ENCODE data around the gene MND1.

Gene MND1

DNA sequence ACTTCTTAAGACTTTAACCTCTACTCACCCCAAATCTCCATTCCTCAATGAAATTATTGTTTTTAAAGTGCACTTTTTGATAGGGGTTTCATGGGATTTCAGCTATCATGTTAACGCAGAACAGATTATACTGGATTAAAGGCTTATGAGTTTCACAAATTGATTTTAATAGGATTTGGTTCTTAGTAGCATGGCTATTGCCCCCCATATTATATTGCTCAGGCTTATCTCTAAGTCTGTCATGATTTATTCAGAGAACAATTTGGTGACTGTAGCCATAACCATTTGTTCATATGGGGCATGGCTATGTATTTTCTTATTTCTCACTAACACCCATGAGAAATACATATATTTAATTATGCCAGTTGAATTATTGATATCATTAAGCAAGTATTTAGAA is 57.0 kb downstream of the MND1 start:
- Histone ChIP-seq H3K14ac (ENCODE audit: low read length) (no peak overlapping the region), H4K8ac (ENCODE audit: low read depth, low read length) (no peak overlapping the region), H2BK12ac (ENCODE audit: low read length) (no peak overlapping the region), H4K91ac (ENCODE audit: low read depth, low read length, poor library complexity) (no peak overlapping the region), H2AK5ac (ENCODE audit: low read depth, low read length) (no peak overlapping the region), H2BK15ac (ENCODE audit: low read length) (no peak overlapping the region), H3K23ac (ENCODE audit: low read depth, low read length, poor library complexity) (no peak overlapping the region), H3K4me3 (ENCODE audit: low read length in 2 of 2) (no peak overlapping the region), H3K4ac (ENCODE audit: low read length) (no peak overlapping the region), H2AFZ (ENCODE audit: low read length) (no peak overlapping the region), H3K36me3 (replicated peaks in 1 of 2; ENCODE audit: control insufficient read depth in 2 of 2, insufficient read depth in 2 of 2, low read length in 2 of 2) (peaks cover 0 to 88% of the 10 kb centered on the region in 2 donors), H3K9me3 (replicated peaks in 1 of 2; ENCODE audit: control insufficient read depth in 2 of 2, insufficient read depth in 1 of 2, low read depth in 1 of 2, low read length in 2 of 2) (peaks cover 0 to 26% of the 10 kb centered on the region in 2 donors), H3K27ac (replicated peaks; ENCODE audit: low read length) (no peak overlapping the region), H3K27me3 (ENCODE audit: control insufficient read depth in 3 of 3, insufficient read depth in 3 of 3, low read depth in 1 of 3, low read length in 3 of 3) (no peaks in the 10 kb centered on the region), H3K9ac (ENCODE audit: low read depth, low read length, poor library complexity) (no peak overlapping the region), H3K18ac (ENCODE audit: low read length) (no peak overlapping the region), H2BK5ac (ENCODE audit: low read length) (no peak overlapping the region), H2BK120ac (ENCODE audit: low read depth, low read length) (no peak overlapping the region), H3K4me2 (ENCODE audit: insufficient read depth, low read length, poor library complexity, severe bottlenecking) (no peak overlapping the region), H3K4me1 (ENCODE audit: control insufficient read depth in 2 of 2, insufficient read depth in 1 of 2, low read depth in 1 of 2, low read length in 2 of 2) (no peaks in the 10 kb centered on the region), H3K79me1 (ENCODE audit: low read depth, low read length) (no peaks in the 10 kb centered on the region)
- WGBS, 2 donors (ENCODE audit: extremely low coverage in 2 of 2, insufficient read length in 2 of 2, insufficient replicate concordance in 1 of 2) = no CpG with 5 or more reads among the region's 1 CpG
- DNase-seq (ENCODE audit: low spot score) = no peak

DNA sequence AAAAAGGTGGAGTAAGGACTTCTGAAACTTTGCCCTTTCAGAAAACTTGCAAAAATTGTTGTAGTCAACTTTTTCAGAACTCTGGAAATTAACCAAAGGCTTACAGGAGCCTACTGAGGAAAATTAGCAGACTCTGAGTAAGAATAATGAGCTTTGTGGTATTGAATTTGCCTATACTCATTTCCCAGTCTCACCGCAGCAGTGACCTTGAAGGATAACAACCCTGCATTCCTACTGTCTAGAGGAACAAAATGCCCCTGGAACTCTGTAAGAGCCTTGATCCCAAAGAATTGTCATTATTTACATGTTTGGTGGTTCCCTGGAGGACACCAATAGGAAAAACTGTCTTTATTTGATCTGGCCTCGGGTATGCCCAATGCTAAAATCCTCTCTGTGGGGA is 57.9 kb downstream of the MND1 start:
- H3K79me1 ChIP-seq (ENCODE audit: low read depth, low read length) = no peaks in the 10 kb centered on the region
- H2BK120ac ChIP-seq (ENCODE audit: low read depth, low read length) = no peak overlapping the region
- H3K23ac ChIP-seq (ENCODE audit: low read depth, low read length, poor library complexity) = no peak overlapping the region
- H3K4me1 ChIP-seq (ENCODE audit: control insufficient read depth in 2 of 2, insufficient read depth in 1 of 2, low read depth in 1 of 2, low read length in 2 of 2) = no peaks in the 10 kb centered on the region
- no CpG with 5 or more reads among the region's 2 CpGs for WGBS, 2 donors (ENCODE audit: extremely low coverage in 2 of 2, insufficient read length in 2 of 2, insufficient replicate concordance in 1 of 2)
- H2AFZ ChIP-seq (ENCODE audit: low read length) = no peak overlapping the region
- no peak overlapping the region for H2BK12ac ChIP-seq (ENCODE audit: low read length)
- H3K14ac ChIP-seq (ENCODE audit: low read length) = no peak overlapping the region
- peaks cover 2 to 85% of the 10 kb centered on the region in 2 donors for H3K36me3 ChIP-seq (replicated peaks in 1 of 2; ENCODE audit: control insufficient read depth in 2 of 2, insufficient read depth in 2 of 2, low read length in 2 of 2)
- H4K8ac ChIP-seq (ENCODE audit: low read depth, low read length) = no peak overlapping the region
- no peak overlapping the region for H3K27ac ChIP-seq (replicated peaks; ENCODE audit: low read length)
- H3K4me3 ChIP-seq (ENCODE audit: low read length in 2 of 2) = no peak overlapping the region
- no peak overlapping the region for H2AK5ac ChIP-seq (ENCODE audit: low read depth, low read length)
- H3K4ac ChIP-seq (ENCODE audit: low read length) = no peak overlapping the region
- no peak overlapping the region for H2BK15ac ChIP-seq (ENCODE audit: low read length)
- no peak overlapping the region for H3K18ac ChIP-seq (ENCODE audit: low read length)
- H2BK5ac ChIP-seq (ENCODE audit: low read length) = no peak overlapping the region
- H4K91ac ChIP-seq (ENCODE audit: low read depth, low read length, poor library complexity) = no peak overlapping the region
- H3K4me2 ChIP-seq (ENCODE audit: insufficient read depth, low read length, poor library complexity, severe bottlenecking) = no peak overlapping the region
- no peak overlapping the region for H3K9ac ChIP-seq (ENCODE audit: low read depth, low read length, poor library complexity)
- H3K27me3 ChIP-seq (ENCODE audit: control insufficient read depth in 3 of 3, insufficient read depth in 3 of 3, low read depth in 1 of 3, low read length in 3 of 3) = no peaks in the 10 kb centered on the region
- peaks cover 1 to 31% of the 10 kb centered on the region in 2 donors for H3K9me3 ChIP-seq (replicated peaks in 1 of 2; ENCODE audit: control insufficient read depth in 2 of 2, insufficient read depth in 1 of 2, low read depth in 1 of 2, low read length in 2 of 2)
- no peak for DNase-seq (ENCODE audit: low spot score)

DNA sequence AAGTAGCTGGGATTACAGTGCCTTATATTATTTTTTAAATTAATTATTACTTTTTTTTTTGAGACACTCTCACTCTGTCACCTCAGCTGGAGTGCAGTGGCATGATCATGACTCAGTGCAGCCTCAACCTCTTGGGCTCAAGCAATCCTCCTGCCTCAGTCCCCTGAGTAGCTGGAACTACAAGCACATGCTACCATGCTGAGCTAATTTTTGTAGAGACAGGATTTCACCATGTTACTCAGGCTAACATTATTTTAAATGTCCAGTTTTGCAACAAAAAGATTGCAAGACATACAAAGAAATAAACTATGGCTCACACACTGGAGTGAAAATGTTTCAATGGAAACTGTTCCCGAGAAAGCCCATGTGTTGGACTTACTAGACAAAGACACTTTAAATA is 59.2 kb downstream of the MND1 start:
- no peak overlapping the region for H3K14ac ChIP-seq (ENCODE audit: low read length)
- H2BK5ac ChIP-seq (ENCODE audit: low read length) = no peak overlapping the region
- H2BK12ac ChIP-seq (ENCODE audit: low read length) = no peak overlapping the region
- H3K18ac ChIP-seq (ENCODE audit: low read length) = no peak overlapping the region
- H3K36me3 ChIP-seq (replicated peaks in 1 of 2; ENCODE audit: control insufficient read depth in 2 of 2, insufficient read depth in 2 of 2, low read length in 2 of 2) = peaks cover 2 to 84% of the 10 kb centered on the region in 2 donors
- H3K4me2 ChIP-seq (ENCODE audit: insufficient read depth, low read length, poor library complexity, severe bottlenecking) = no peak overlapping the region
- no peak overlapping the region for H3K9ac ChIP-seq (ENCODE audit: low read depth, low read length, poor library complexity)
- no peaks in the 10 kb centered on the region for H3K27me3 ChIP-seq (ENCODE audit: control insufficient read depth in 3 of 3, insufficient read depth in 3 of 3, low read depth in 1 of 3, low read length in 3 of 3)
- DNase-seq (ENCODE audit: low spot score) = no peak
- H2AFZ ChIP-seq (ENCODE audit: low read length) = no peak overlapping the region
- H4K8ac ChIP-seq (ENCODE audit: low read depth, low read length) = no peak overlapping the region
- H2BK120ac ChIP-seq (ENCODE audit: low read depth, low read length) = no peak overlapping the region
- H4K91ac ChIP-seq (ENCODE audit: low read depth, low read length, poor library complexity) = no peak overlapping the region
- H2AK5ac ChIP-seq (ENCODE audit: low read depth, low read length) = no peak overlapping the region
- no peak overlapping the region for H3K4ac ChIP-seq (ENCODE audit: low read length)
- WGBS, 2 donors (ENCODE audit: extremely low coverage in 2 of 2, insufficient read length in 2 of 2, insufficient replicate concordance in 1 of 2) = no CpG with 5 or more reads among the region's 1 CpG
- no peak overlapping the region for H2BK15ac ChIP-seq (ENCODE audit: low read length)
- H3K27ac ChIP-seq (replicated peaks; ENCODE audit: low read length) = no peak overlapping the region
- no peaks in the 10 kb centered on the region for H3K79me1 ChIP-seq (ENCODE audit: low read depth, low read length)
- no peaks in the 10 kb centered on the region for H3K4me1 ChIP-seq (ENCODE audit: control insufficient read depth in 2 of 2, insufficient read depth in 1 of 2, low read depth in 1 of 2, low read length in 2 of 2)
- no peak overlapping the region for H3K4me3 ChIP-seq (ENCODE audit: low read length in 2 of 2)
- peaks cover 1 to 31% of the 10 kb centered on the region in 2 donors for H3K9me3 ChIP-seq (replicated peaks in 1 of 2; ENCODE audit: control insufficient read depth in 2 of 2, insufficient read depth in 1 of 2, low read depth in 1 of 2, low read length in 2 of 2)
- no peak overlapping the region for H3K23ac ChIP-seq (ENCODE audit: low read depth, low read length, poor library complexity)

DNA sequence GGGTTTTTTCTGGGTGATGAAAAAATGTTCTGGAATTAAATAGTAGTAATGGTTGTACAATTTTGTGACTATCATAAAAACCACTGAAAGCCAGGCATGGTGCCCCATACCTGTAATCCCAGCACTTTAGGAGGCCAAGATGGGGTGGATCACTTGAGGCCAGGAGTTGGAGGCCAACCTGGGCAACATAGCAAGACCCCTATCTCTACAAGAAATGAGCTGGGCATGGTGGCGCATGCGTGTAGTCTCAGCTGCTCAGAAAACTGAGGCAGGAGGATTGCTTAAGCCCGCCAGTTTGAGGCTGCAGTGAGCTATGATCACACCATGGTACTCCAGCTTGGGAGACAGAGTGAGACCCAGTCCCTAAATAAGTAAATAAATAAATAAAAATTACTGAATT is 63.4 kb downstream of the MND1 start:
- no peak overlapping the region for H3K18ac ChIP-seq (ENCODE audit: low read length)
- H2BK15ac ChIP-seq (ENCODE audit: low read length) = no peak overlapping the region
- no peak overlapping the region for H3K4me3 ChIP-seq (ENCODE audit: low read length in 2 of 2)
- H3K9ac ChIP-seq (ENCODE audit: low read depth, low read length, poor library complexity) = no peak overlapping the region
- H3K9me3 ChIP-seq (replicated peaks in 1 of 2; ENCODE audit: control insufficient read depth in 2 of 2, insufficient read depth in 1 of 2, low read depth in 1 of 2, low read length in 2 of 2) = peaks cover 1 to 20% of the 10 kb centered on the region in 2 donors
- no peaks in the 10 kb centered on the region for H3K79me1 ChIP-seq (ENCODE audit: low read depth, low read length)
- WGBS, 2 donors (ENCODE audit: extremely low coverage in 2 of 2, insufficient read length in 2 of 2, insufficient replicate concordance in 1 of 2) = no CpG with 5 or more reads among the region's 3 CpGs
- no peak overlapping the region for H4K91ac ChIP-seq (ENCODE audit: low read depth, low read length, poor library complexity)
- H2AK5ac ChIP-seq (ENCODE audit: low read depth, low read length) = no peak overlapping the region
- peaks cover 0 to 3% of the 10 kb centered on the region in 2 donors for H3K4me1 ChIP-seq (ENCODE audit: control insufficient read depth in 2 of 2, insufficient read depth in 1 of 2, low read depth in 1 of 2, low read length in 2 of 2)
- no peak overlapping the region for H2AFZ ChIP-seq (ENCODE audit: low read length)
- H3K4me2 ChIP-seq (ENCODE audit: insufficient read depth, low read length, poor library complexity, severe bottlenecking) = no peak overlapping the region
- H3K36me3 ChIP-seq (replicated peaks in 1 of 2; ENCODE audit: control insufficient read depth in 2 of 2, insufficient read depth in 2 of 2, low read length in 2 of 2) = peaks cover 2 to 77% of the 10 kb centered on the region in 2 donors
- no peak for DNase-seq (ENCODE audit: low spot score)
- no peak overlapping the region for H2BK12ac ChIP-seq (ENCODE audit: low read length)
- H4K8ac ChIP-seq (ENCODE audit: low read depth, low read length) = no peak overlapping the region
- H3K23ac ChIP-seq (ENCODE audit: low read depth, low read length, poor library complexity) = no peak overlapping the region
- no peak overlapping the region for H2BK120ac ChIP-seq (ENCODE audit: low read depth, low read length)
- H3K4ac ChIP-seq (ENCODE audit: low read length) = no peak overlapping the region
- no peak overlapping the region for H3K27ac ChIP-seq (replicated peaks; ENCODE audit: low read length)
- H3K14ac ChIP-seq (ENCODE audit: low read length) = no peak overlapping the region
- H3K27me3 ChIP-seq (ENCODE audit: control insufficient read depth in 3 of 3, insufficient read depth in 3 of 3, low read depth in 1 of 3, low read length in 3 of 3) = no peaks in the 10 kb centered on the region
- H2BK5ac ChIP-seq (ENCODE audit: low read length) = no peak overlapping the region
